Endothelial cell of umbilical vein (primary cell): ENCODE results near the gene NEUROD1. TPM values are rescaled to one million over a fixed set of nuclear protein-coding genes. Genes with fewer than 3 reads are reported as not detected.

Experiments used
- BruUV-seq: library from RNA; stranded (reverse); fragments of 400-500 nt; replicated peaks from 2 replicates; lab custom pipeline; 2021; lab: Mats Ljungman, UMichigan
- CTCF ChIA-PET: fragments of 300-600, 350-600 bp; sonication (Branson Sonifier 250); formaldehyde crosslinking; loops from one replicate; lab custom pipeline; 2021; ENCODE audit warnings: antibody characterized with exemption, inconsistent platforms; lab: Charles Lee
- POLR2A ChIA-PET: fragments of 300-600, 350-600 bp; sonication (Branson Sonifier 250); formaldehyde crosslinking; loops from one replicate; lab custom pipeline; 2021; ENCODE audit warnings: antibody characterized with exemption, inconsistent platforms; lab: Charles Lee
- DNase-seq: peaks from one replicate; pipeline ENCODE4 v3.0.0-alpha.2; 2011; ENCODE audit warnings: low read depth, low spot score
- FAIRE-seq: peaks from 2 replicates; lab custom pipeline; 2011; peaks lifted over from hg19 to GRCh38; lab: Jason Lieb, UNC
- H2AFZ ChIP-seq: 2 replicates; pipeline ENCODE4 v1.6.0; 2012; ENCODE audit warnings: low read depth, low read length, control low read depth, inconsistent platforms
- H3K27ac ChIP-seq: 2 replicates; pipeline ENCODE4 v1.5.1; 2011; ENCODE audit warnings: low read depth, mild to moderate bottlenecking, control low read depth, low read length, moderate library complexity; ENCODE audit not compliant: insufficient read depth
- H3K27me3 ChIP-seq, 2 experiments: 2 replicates each; pipeline versions ENCODE4 v1.6.0 to v1.6.1; 2011; ENCODE audit warnings: low read length in 2 of 2, mixed read lengths in 1 of 2; ENCODE audit not compliant: control insufficient read depth in 2 of 2, insufficient read depth in 2 of 2
- H3K36me3 ChIP-seq, 2 experiments: 2 replicates in 1 of 2; 3 replicates in 1 of 2; pipeline ENCODE4 v1.5.1; 2011; ENCODE audit warnings: low read length in 2 of 2, mild to moderate bottlenecking in 1 of 2, moderate library complexity in 1 of 2; ENCODE audit not compliant: control insufficient read depth in 2 of 2, insufficient read depth in 2 of 2; ENCODE audit errors: extremely low read depth in 1 of 2
- H3K4me1 ChIP-seq: 3 replicates; pipeline ENCODE4 v1.5.1; 2011; ENCODE audit warnings: mild to moderate bottlenecking, low read length; ENCODE audit not compliant: control insufficient read depth, insufficient read depth; ENCODE audit errors: extremely low read depth
- H3K4me2 ChIP-seq: 2 replicates; pipeline ENCODE4 v1.6.1; 2011; ENCODE audit warnings: low read length, control low read depth, mixed read lengths; ENCODE audit not compliant: insufficient read depth
- H3K4me3 ChIP-seq, 3 experiments: fragments of 200-600 bp in 1 of 3; sonication (generic), shearing (Covaris generic) in 1 of 3; replicated peaks in 1 of 3; 2 replicates each; pipeline ENCODE4 v1.5.1; 2011 to 2016; ENCODE audit warnings: control low read depth in 3 of 3, low read length in 3 of 3, mild to moderate bottlenecking in 2 of 3, inconsistent platforms in 1 of 3, low read depth in 1 of 3, moderate library complexity in 1 of 3; ENCODE audit not compliant: insufficient read depth in 1 of 3
- H3K79me2 ChIP-seq: 2 replicates; pipeline ENCODE4 v1.6.0; 2012; ENCODE audit warnings: low read length, inconsistent platforms; ENCODE audit not compliant: control insufficient read depth, insufficient read depth
- H3K9ac ChIP-seq: replicated peaks from 2 replicates; pipeline ENCODE3; 2011; ENCODE audit warnings: low read length, control low read depth; ENCODE audit not compliant: insufficient read depth; ENCODE audit errors: extremely low read depth
- H3K9me1 ChIP-seq: replicated peaks from 3 replicates; pipeline ENCODE4 v1.6.0; 2011; ENCODE audit warnings: mild to moderate bottlenecking, low read length; ENCODE audit not compliant: control insufficient read depth, insufficient read depth; ENCODE audit errors: extremely low read depth
- H3K9me3 ChIP-seq: replicated peaks from 2 replicates; pipeline ENCODE4 v1.5.1; 2012; ENCODE audit warnings: low read length, inconsistent platforms; ENCODE audit not compliant: control insufficient read depth, insufficient read depth
- H4K20me1 ChIP-seq: replicated peaks from 2 replicates; pipeline ENCODE3; 2011; ENCODE audit warnings: mild to moderate bottlenecking, low read length; ENCODE audit not compliant: control insufficient read depth, insufficient read depth; ENCODE audit errors: extremely low read depth
- CTCF ChIP-seq, 2 donors: IDR thresholded peaks; 1 replicate in 1 of 2; 2 replicates in 1 of 2; pipeline ENCODE4 v1.5.1; 2011; ENCODE audit warnings: low read length in 2 of 2, mild to moderate bottlenecking in 2 of 2, moderate library complexity in 2 of 2, control low read depth in 1 of 2, inconsistent platforms in 1 of 2, low read depth in 1 of 2; ENCODE audit not compliant: insufficient read depth in 1 of 2; ENCODE audit errors: extremely low read depth in 1 of 2
- EZH2 ChIP-seq: IDR thresholded peaks from 2 replicates; pipeline ENCODE4 v1.6.1; 2012; ENCODE audit warnings: borderline replicate concordance, low read depth, mild to moderate bottlenecking, moderate library complexity, low read length, inconsistent platforms; ENCODE audit not compliant: severe bottlenecking
- FOS ChIP-seq: IDR thresholded peaks from 2 replicates; pipeline ENCODE4 v1.6.1; 2011; ENCODE audit warnings: mild to moderate bottlenecking, low read length, moderate library complexity, borderline replicate concordance; ENCODE audit not compliant: insufficient read depth
- dilution Hi-C: fragments of 300-500 bp; cut with MboI; formaldehyde crosslinking; loops from one replicate; pipeline ENCODE4 v1.15.0; 2019; ENCODE audit warnings: low sequenced_read_pairs; ENCODE audit not compliant: extremely low pct_ligation_motif_present
- intact Hi-C: fragments of 100-400 bp; cut with micrococcal nuclease; formaldehyde crosslinking; loops from one replicate; pipeline ENCODE4 v1.10.0; 2022
- polyA plus RNA-seq, 4 experiments: library from polyadenylated mRNA; depleted of rRNA in 3 of 4; stranded (reverse) in 3 of 4; unstranded in 1 of 4; fragments of >200 nt; gene quantifications; 2 replicates each; pipeline versions ENCODE4 v1.2.1 to v1.2.3, GENCODE V29; 2011 to 2012; ENCODE audit warnings: missing spikeins in 1 of 4
- total RNA-seq: library from RNA; stranded (reverse); gene quantifications from 2 replicates; pipeline ENCODE4 v1.2.3, GENCODE V29; 2021

The NEUROD1 gene
- total and polyA plus RNA-seq, 2 donors (not counting 3 experiments of a cell fraction or from before 2014, with no cell fraction given) = not detected

- DNase-seq (no peak), FAIRE-seq (no peak)
- peaks cover 55 to 78% of the 10 kb centered on the region in 2 experiments for H3K27me3 ChIP-seq
- no TSS peak for BruUV-seq
- H3K4me2 ChIP-seq = no peak overlapping the region
- H3K4me1 ChIP-seq = no peaks in the 10 kb centered on the region
- no peak overlapping the region for H3K4me3 ChIP-seq
- no peaks in the 10 kb centered on the region for H3K9me3 ChIP-seq
- no peaks in the 10 kb centered on the region for H3K9me1 ChIP-seq
- intact Hi-C loops = no loop called here
- H4K20me1 ChIP-seq = no peaks in the 10 kb centered on the region
- H3K9ac ChIP-seq = no peak overlapping the region
- no peak overlapping the region for H3K27ac ChIP-seq
- dilution Hi-C loops = no loop called here
- POLR2A ChIA-PET = no interaction called here
- peak; percentile 24 for TF ChIP-seq EZH2
- no peak for TF ChIP-seq FOS
- CTCF ChIA-PET = no interaction called here
- no peaks in the 10 kb centered on the region for H3K36me3 ChIP-seq
- no peaks in the 10 kb centered on the region for H3K79me2 ChIP-seq
- H2AFZ ChIP-seq = no peak overlapping the region
Observed at GRCh38 chr2:181684454-181685149, 4.3 kb upstream of the NEUROD1 start.

GRCh38 chr2:181683518-181684453 lies 3.5 kb upstream of the NEUROD1 start:
- POLR2A ChIA-PET = no interaction called here
- TF ChIP-seq CTCF (IDR thresholded peaks at IDR 0.05; ENCODE audit: extremely low read depth in 1 of 2, insufficient read depth in 1 of 2, low read depth in 1 of 2, low read length in 2 of 2) = no peak
- TF ChIP-seq EZH2 = peak; percentile 80
- H3K4me1 ChIP-seq = no peaks in the 10 kb centered on the region
- no peak for FAIRE-seq
- no TSS peak for BruUV-seq
- H3K36me3 ChIP-seq = no peaks in the 10 kb centered on the region
- intact Hi-C loops = no loop called here
- no peaks in the 10 kb centered on the region for H3K79me2 ChIP-seq
- H2AFZ ChIP-seq = no peak overlapping the region
- no peaks in the 10 kb centered on the region for H3K9me1 ChIP-seq
- no peak overlapping the region for H3K4me3 ChIP-seq
- H4K20me1 ChIP-seq = no peaks in the 10 kb centered on the region
- H3K4me2 ChIP-seq = no peak overlapping the region
- no peak for DNase-seq
- dilution Hi-C loops = no loop called here
- H3K9ac ChIP-seq = no peak overlapping the region
- no peaks in the 10 kb centered on the region for H3K9me3 ChIP-seq
- CTCF ChIA-PET = no interaction called here
- H3K27ac ChIP-seq = no peak overlapping the region
- H3K27me3 ChIP-seq = peaks cover 63 to 86% of the 10 kb centered on the region in 2 experiments
